GM12801 (cell line): Measurements from ENCODE around the gene GALNTL6.

Experiments
- CTCF ChIP-seq: IDR thresholded peaks from one replicate; pipeline ENCODE4 v1.5.1; 2011; ENCODE audit warnings: control low read depth; ENCODE audit not compliant: insufficient read length; ENCODE audit errors: extremely low read depth

The GALNTL6 gene

GRCh38 chr4:171809854-171810253 lies 3.4 kb upstream of the GALNTL6 start:
- no peak for TF ChIP-seq CTCF

- TF ChIP-seq CTCF: no peak
These were observed 905 bp upstream of the GALNTL6 start for GRCh38 chr4:171812333-171812664.

GRCh38 chr4:171813526-171814250 lies 484 bp downstream of the GALNTL6 start:
- TF ChIP-seq CTCF: no peak

GRCh38 chr4:171814545-171814944 lies 1.3 kb downstream of the GALNTL6 start:
- no peak for TF ChIP-seq CTCF

- no peak for TF ChIP-seq CTCF
These were observed 3.8 kb downstream of the GALNTL6 start for GRCh38 chr4:171817026-171817425.

GRCh38 chr4:171834640-171835039 lies 21.4 kb downstream of the GALNTL6 start:
- no peak for TF ChIP-seq CTCF

GRCh38 chr4:171843456-171843855 lies 30.3 kb downstream of the GALNTL6 start:
- TF ChIP-seq CTCF: no peak
